Liver (tissue), 9 donors: ENCODE data around the gene ARHGAP8. TPM values are rescaled to one million over a fixed set of nuclear protein-coding genes. Genes with fewer than 3 reads are reported as not detected.

Experiments used
- DNase-seq: peaks from one replicate; pipeline ENCODE4 v3.0.0-alpha.2; 2017; ENCODE audit warnings: low spot score
- H3K27ac ChIP-seq, 2 donors: one replicate each; pipeline ENCODE4 v1.7.0; 2013; ENCODE audit warnings: inconsistent platforms in 2 of 2, low read length in 2 of 2, control low read depth in 1 of 2, low read depth in 1 of 2, mild to moderate bottlenecking in 1 of 2
- H3K27me3 ChIP-seq, 4 donors: one replicate each; pipeline versions ENCODE4 v1.6.1 to v1.7.0; 2013; ENCODE audit warnings: low read length in 3 of 4, inconsistent platforms in 1 of 4, mild to moderate bottlenecking in 1 of 4, moderate library complexity in 1 of 4; ENCODE audit not compliant: control insufficient read depth in 4 of 4, insufficient read depth in 4 of 4
- H3K36me3 ChIP-seq, 4 donors: one replicate each; pipeline versions ENCODE4 v1.6.1 to v1.7.0; 2013; ENCODE audit warnings: low read length in 3 of 4, mild to moderate bottlenecking in 3 of 4, low read depth in 1 of 4, moderate library complexity in 1 of 4; ENCODE audit not compliant: control insufficient read depth in 4 of 4, insufficient read depth in 3 of 4
- H3K4me1 ChIP-seq, 4 donors: one replicate each; pipeline versions ENCODE4 v1.6.1 to v1.7.0; 2013; ENCODE audit warnings: low read length in 3 of 4, mild to moderate bottlenecking in 3 of 4, moderate library complexity in 1 of 4; ENCODE audit not compliant: control insufficient read depth in 4 of 4, insufficient read depth in 4 of 4
- H3K4me3 ChIP-seq, 3 donors: one replicate each; pipeline versions ENCODE4 v1.6.1 to v1.7.0; 2013; ENCODE audit warnings: low read length in 3 of 3, control low read depth in 1 of 3, low read depth in 1 of 3, mild to moderate bottlenecking in 1 of 3
- H3K9ac ChIP-seq, 2 donors: one replicate each; pipeline ENCODE4 v1.7.0; 2013; ENCODE audit warnings: low read length in 2 of 2, mild to moderate bottlenecking in 2 of 2, moderate library complexity in 2 of 2, control low read depth in 1 of 2, low read depth in 1 of 2
- H3K9me3 ChIP-seq, 4 donors: one replicate each; pipeline versions ENCODE4 v1.6.1 to v1.7.0; 2013; ENCODE audit warnings: low read length in 3 of 4; ENCODE audit not compliant: control insufficient read depth in 4 of 4
- EGR1 ChIP-seq, 2 donors: IDR thresholded peaks; 2 replicates each; pipeline ENCODE4 v1.6.1; 2016 to 2018; ENCODE audit warnings: antibody characterized with exemption in 2 of 2, low read depth in 2 of 2
- FOXA1 ChIP-seq: IDR thresholded peaks from 2 replicates; pipeline ENCODE4 v1.6.1; 2016; ENCODE audit warnings: antibody characterized with exemption
- FOXA2 ChIP-seq: IDR thresholded peaks from 2 replicates; pipeline ENCODE4 v1.6.1; 2016; ENCODE audit warnings: antibody characterized with exemption
- GABPA ChIP-seq, 2 donors: IDR thresholded peaks in 1 of 2; conservative IDR thresholded peaks in 1 of 2; 2 replicates each; pipeline ENCODE4 v1.6.1; 2016; ENCODE audit warnings: antibody characterized with exemption in 2 of 2, mild to moderate bottlenecking in 1 of 2, moderate library complexity in 1 of 2
- HNF4A ChIP-seq, 2 donors: conservative IDR thresholded peaks; 2 replicates each; pipeline ENCODE4 v1.6.1; 2016; ENCODE audit warnings: antibody characterized with exemption in 2 of 2, mild to moderate bottlenecking in 2 of 2
- HNF4G ChIP-seq: IDR thresholded peaks from 2 replicates; pipeline ENCODE4 v1.6.1; 2016; ENCODE audit warnings: antibody characterized with exemption
- JUND ChIP-seq, 2 donors: IDR thresholded peaks; 2 replicates each; pipeline ENCODE4 v1.6.1; 2016; ENCODE audit warnings: antibody characterized with exemption in 2 of 2
- NR2F2 ChIP-seq: IDR thresholded peaks from 2 replicates; pipeline ENCODE4 v1.6.1; 2016; ENCODE audit warnings: antibody characterized with exemption
- RAD21 ChIP-seq, 2 donors: IDR thresholded peaks; 2 replicates each; pipeline ENCODE4 v1.6.1; 2016; ENCODE audit warnings: antibody characterized with exemption in 2 of 2, mild to moderate bottlenecking in 2 of 2
- RXRA ChIP-seq, 2 donors: IDR thresholded peaks; 2 replicates each; pipeline ENCODE4 v1.6.1; 2017 to 2018; ENCODE audit warnings: antibody characterized with exemption in 2 of 2, mild to moderate bottlenecking in 1 of 2
- SP1 ChIP-seq: IDR thresholded peaks from 2 replicates; pipeline ENCODE4 v1.6.1; 2018; ENCODE audit warnings: antibody characterized with exemption, mild to moderate bottlenecking
- TAF1 ChIP-seq: conservative IDR thresholded peaks from 2 replicates; pipeline ENCODE4 v1.6.1; 2016; ENCODE audit warnings: antibody characterized with exemption, mild to moderate bottlenecking
- YY1 ChIP-seq: IDR thresholded peaks from 2 replicates; pipeline ENCODE4 v1.6.1; 2016; ENCODE audit warnings: antibody characterized with exemption, mild to moderate bottlenecking
- WGBS: extraction: QIAGEN DNeasy Blood & Tissue Kit; methylation state at CpG from one replicate; pipeline ENCODE4 v1.1.7; 2013; 5-methylcytosine and 5-hydroxymethylcytosine counted together
- polyA plus RNA-seq, 2 donors: library from polyadenylated mRNA; stranded (reverse) in 1 of 2; unstranded in 1 of 2; fragments of 200-250 nt in 1 of 2; fragments of >200 nt in 1 of 2; fragmentation: Nextera tagmentation in 1 of 2; extraction: Ambion mirVana in 1 of 2; gene quantifications; one replicate each; pipeline versions ENCODE4 v1.2.1 to v1.2.3, GENCODE V29; 2013 to 2015
- total RNA-seq, 2 donors: library from RNA; depleted of rRNA; stranded (reverse); fragments of >200 nt; gene quantifications; one replicate each; pipeline ENCODE4 v1.2.3, GENCODE V29; 2014
- TF ChIP-seq, protein P1 (sequence below): IDR thresholded peaks from 2 replicates; pipeline ENCODE4 v1.6.1; 2016; ENCODE audit warnings: antibody characterized with exemption
- TF ChIP-seq, protein P2 (sequence below): IDR thresholded peaks from 2 replicates; pipeline ENCODE4 v1.6.1; 2016; ENCODE audit warnings: antibody characterized with exemption
- TF ChIP-seq, protein P3 (sequence below): IDR thresholded peaks from 2 replicates; pipeline ENCODE4 v1.6.1; 2016; ENCODE audit warnings: antibody characterized with exemption, mild to moderate bottlenecking
- TF ChIP-seq, protein P4 (sequence below): IDR thresholded peaks from 2 replicates; pipeline ENCODE4 v1.6.1; 2016; ENCODE audit warnings: antibody characterized with exemption
- TF ChIP-seq, protein P5 (sequence below): fragments of 150-350 bp; IDR thresholded peaks from 2 replicates; pipeline ENCODE4 v1.5.1; 2017; ENCODE audit warnings: improper control_type of control experiment, low read depth, low read length; ENCODE audit not compliant: missing input control
- donor health status: healthy.
- donor health status: healthy.
- donor health status: healthy.
- donor health status: healthy.
- donor health status: healthy.

ARHGAP8 gene
- total and polyA plus RNA-seq, 4 donors, result 0.58 to 1.8 (median 1.1) TPM

DNA sequence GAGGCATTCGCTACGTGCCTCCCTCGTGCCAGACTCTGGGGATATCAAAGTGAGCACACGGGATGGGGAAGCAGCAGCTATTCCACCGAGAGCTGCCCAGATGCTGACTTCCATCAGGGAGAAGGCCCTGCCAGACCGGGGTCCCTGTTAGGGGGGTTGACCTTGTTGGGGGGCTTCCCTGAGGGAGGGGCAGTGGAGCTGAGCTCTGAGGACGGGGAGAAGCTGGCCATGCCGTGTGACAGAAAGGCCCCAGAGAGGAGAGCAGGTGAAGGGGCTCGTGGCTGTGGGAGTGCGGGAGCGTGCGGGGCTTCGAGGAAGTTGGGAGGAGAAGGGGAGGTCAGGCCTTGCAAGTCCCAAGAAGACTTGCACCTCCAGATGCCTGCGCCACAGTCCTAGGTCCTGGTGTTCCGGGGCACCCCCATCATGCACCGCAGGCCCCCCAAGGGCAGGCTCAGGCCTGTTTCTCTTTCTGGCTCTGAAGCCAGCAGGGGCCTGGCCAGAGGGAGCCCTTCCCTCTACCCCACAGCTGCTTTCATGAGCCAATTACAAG is 94.4 kb downstream of the ARHGAP8 start:
- H3K36me3 ChIP-seq, result no peaks in the 10 kb centered on the region
- H3K27me3 ChIP-seq, result no peaks in the 10 kb centered on the region
- no peaks in the 10 kb centered on the region for H3K4me1 ChIP-seq
- no peak overlapping the region for H3K27ac ChIP-seq
- no peak overlapping the region for H3K4me3 ChIP-seq
- TF ChIP-seq HNF4A (conservative IDR thresholded peaks at IDR 0.05), result no peak
- TF ChIP-seq, protein P1, sequence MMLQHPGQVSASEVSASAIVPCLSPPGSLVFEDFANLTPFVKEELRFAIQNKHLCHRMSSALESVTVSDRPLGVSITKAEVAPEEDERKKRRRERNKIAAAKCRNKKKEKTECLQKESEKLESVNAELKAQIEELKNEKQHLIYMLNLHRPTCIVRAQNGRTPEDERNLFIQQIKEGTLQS, result no peak
- TF ChIP-seq EGR1 (IDR thresholded peaks at IDR 0.05; ENCODE audit: low read depth in 2 of 2), result no peak
- TF ChIP-seq, protein P2, sequence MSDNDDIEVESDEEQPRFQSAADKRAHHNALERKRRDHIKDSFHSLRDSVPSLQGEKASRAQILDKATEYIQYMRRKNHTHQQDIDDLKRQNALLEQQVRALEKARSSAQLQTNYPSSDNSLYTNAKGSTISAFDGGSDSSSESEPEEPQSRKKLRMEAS, result no peak
- TF ChIP-seq GABPA (IDR thresholded peaks at IDR 0.05 in 1 of 2, conservative IDR thresholded peaks at IDR 0.05 in 1 of 2), result no peak
- TF ChIP-seq YY1, result no peak
- TF ChIP-seq, protein P3, sequence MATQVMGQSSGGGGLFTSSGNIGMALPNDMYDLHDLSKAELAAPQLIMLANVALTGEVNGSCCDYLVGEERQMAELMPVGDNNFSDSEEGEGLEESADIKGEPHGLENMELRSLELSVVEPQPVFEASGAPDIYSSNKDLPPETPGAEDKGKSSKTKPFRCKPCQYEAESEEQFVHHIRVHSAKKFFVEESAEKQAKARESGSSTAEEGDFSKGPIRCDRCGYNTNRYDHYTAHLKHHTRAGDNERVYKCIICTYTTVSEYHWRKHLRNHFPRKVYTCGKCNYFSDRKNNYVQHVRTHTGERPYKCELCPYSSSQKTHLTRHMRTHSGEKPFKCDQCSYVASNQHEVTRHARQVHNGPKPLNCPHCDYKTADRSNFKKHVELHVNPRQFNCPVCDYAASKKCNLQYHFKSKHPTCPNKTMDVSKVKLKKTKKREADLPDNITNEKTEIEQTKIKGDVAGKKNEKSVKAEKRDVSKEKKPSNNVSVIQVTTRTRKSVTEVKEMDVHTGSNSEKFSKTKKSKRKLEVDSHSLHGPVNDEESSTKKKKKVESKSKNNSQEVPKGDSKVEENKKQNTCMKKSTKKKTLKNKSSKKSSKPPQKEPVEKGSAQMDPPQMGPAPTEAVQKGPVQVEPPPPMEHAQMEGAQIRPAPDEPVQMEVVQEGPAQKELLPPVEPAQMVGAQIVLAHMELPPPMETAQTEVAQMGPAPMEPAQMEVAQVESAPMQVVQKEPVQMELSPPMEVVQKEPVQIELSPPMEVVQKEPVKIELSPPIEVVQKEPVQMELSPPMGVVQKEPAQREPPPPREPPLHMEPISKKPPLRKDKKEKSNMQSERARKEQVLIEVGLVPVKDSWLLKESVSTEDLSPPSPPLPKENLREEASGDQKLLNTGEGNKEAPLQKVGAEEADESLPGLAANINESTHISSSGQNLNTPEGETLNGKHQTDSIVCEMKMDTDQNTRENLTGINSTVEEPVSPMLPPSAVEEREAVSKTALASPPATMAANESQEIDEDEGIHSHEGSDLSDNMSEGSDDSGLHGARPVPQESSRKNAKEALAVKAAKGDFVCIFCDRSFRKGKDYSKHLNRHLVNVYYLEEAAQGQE, result no peak
- TF ChIP-seq, protein P4, sequence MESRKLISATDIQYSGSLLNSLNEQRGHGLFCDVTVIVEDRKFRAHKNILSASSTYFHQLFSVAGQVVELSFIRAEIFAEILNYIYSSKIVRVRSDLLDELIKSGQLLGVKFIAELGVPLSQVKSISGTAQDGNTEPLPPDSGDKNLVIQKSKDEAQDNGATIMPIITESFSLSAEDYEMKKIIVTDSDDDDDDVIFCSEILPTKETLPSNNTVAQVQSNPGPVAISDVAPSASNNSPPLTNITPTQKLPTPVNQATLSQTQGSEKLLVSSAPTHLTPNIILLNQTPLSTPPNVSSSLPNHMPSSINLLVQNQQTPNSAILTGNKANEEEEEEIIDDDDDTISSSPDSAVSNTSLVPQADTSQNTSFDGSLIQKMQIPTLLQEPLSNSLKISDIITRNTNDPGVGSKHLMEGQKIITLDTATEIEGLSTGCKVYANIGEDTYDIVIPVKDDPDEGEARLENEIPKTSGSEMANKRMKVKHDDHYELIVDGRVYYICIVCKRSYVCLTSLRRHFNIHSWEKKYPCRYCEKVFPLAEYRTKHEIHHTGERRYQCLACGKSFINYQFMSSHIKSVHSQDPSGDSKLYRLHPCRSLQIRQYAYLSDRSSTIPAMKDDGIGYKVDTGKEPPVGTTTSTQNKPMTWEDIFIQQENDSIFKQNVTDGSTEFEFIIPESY, result no peak
- TF ChIP-seq FOXA2, result no peak
- TF ChIP-seq NR2F2, result no peak
- TF ChIP-seq JUND (IDR thresholded peaks at IDR 0.05), result no peak
- no peak for TF ChIP-seq RXRA (IDR thresholded peaks at IDR 0.05)
- no peak for TF ChIP-seq RAD21 (IDR thresholded peaks at IDR 0.05)
- no peak for TF ChIP-seq FOXA1
- TF ChIP-seq, protein P5, sequence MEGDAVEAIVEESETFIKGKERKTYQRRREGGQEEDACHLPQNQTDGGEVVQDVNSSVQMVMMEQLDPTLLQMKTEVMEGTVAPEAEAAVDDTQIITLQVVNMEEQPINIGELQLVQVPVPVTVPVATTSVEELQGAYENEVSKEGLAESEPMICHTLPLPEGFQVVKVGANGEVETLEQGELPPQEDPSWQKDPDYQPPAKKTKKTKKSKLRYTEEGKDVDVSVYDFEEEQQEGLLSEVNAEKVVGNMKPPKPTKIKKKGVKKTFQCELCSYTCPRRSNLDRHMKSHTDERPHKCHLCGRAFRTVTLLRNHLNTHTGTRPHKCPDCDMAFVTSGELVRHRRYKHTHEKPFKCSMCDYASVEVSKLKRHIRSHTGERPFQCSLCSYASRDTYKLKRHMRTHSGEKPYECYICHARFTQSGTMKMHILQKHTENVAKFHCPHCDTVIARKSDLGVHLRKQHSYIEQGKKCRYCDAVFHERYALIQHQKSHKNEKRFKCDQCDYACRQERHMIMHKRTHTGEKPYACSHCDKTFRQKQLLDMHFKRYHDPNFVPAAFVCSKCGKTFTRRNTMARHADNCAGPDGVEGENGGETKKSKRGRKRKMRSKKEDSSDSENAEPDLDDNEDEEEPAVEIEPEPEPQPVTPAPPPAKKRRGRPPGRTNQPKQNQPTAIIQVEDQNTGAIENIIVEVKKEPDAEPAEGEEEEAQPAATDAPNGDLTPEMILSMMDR, result no peak
- TF ChIP-seq TAF1, result no peak
- TF ChIP-seq SP1, result no peak
- TF ChIP-seq HNF4G, result no peak
- no peak overlapping the region for H3K9ac ChIP-seq
- no peak for DNase-seq
- no peaks in the 10 kb centered on the region for H3K9me3 ChIP-seq
- WGBS, result 92% methylated on average over 16 of the region's 16 CpGs
